HS-27A (cell line): Measurements from ENCODE around the gene ANO1.

ENCODE experiments used
- DNase-seq: peaks from one replicate; pipeline ENCODE4 v3.0.0-alpha.2; 2012; ENCODE audit warnings: low read depth, missing footprints

The ANO1 gene

GRCh38 chr11:70072861-70073755, 5.0 kb upstream of the ANO1 start:
- DNase-seq, result no peak

- DNase-seq, result no peak
Measured at GRCh38 chr11:70073871-70074371, 4.2 kb upstream of the ANO1 start.

- no peak for DNase-seq
Measured at GRCh38 chr11:70074746-70075145, 3.4 kb upstream of the ANO1 start.

GRCh38 chr11:70075836-70076235, 2.3 kb upstream of the ANO1 start:
- DNase-seq, result no peak

- DNase-seq, result no peak
Measured at GRCh38 chr11:70076461-70076931, 1.6 kb upstream of the ANO1 start.

- DNase-seq, result no peak
Measured at GRCh38 chr11:70077411-70078094, 564 bp upstream of the ANO1 start.

GRCh38 chr11:70078781-70079616, 882 bp downstream of the ANO1 start:
- DNase-seq, result no peak

GRCh38 chr11:70079691-70080090, 1.6 kb downstream of the ANO1 start:
- no peak for DNase-seq

- no peak for DNase-seq
Measured at GRCh38 chr11:70080763-70081162, 2.6 kb downstream of the ANO1 start.

- DNase-seq, result no peak
Measured at GRCh38 chr11:70082829-70083228, 4.7 kb downstream of the ANO1 start.

- DNase-seq, result no peak
Measured at GRCh38 chr11:70084046-70084984, 6.2 kb downstream of the ANO1 start.

GRCh38 chr11:70085815-70086769, 8.0 kb downstream of the ANO1 start:
- DNase-seq, result no peak

- DNase-seq, result no peak
Measured at GRCh38 chr11:70087446-70088167, 9.5 kb downstream of the ANO1 start.

- no peak for DNase-seq
Measured at GRCh38 chr11:70088735-70089250, 10.7 kb downstream of the ANO1 start.

- DNase-seq, result no peak
Measured at GRCh38 chr11:70089631-70090030, 11.5 kb downstream of the ANO1 start.

GRCh38 chr11:70090961-70091381, 12.9 kb downstream of the ANO1 start:
- DNase-seq, result no peak

GRCh38 chr11:70091638-70092037, 13.5 kb downstream of the ANO1 start:
- no peak for DNase-seq

- no peak for DNase-seq
Measured at GRCh38 chr11:70092959-70093715, 15.0 kb downstream of the ANO1 start.
